ENCODE results near the gene HSD17B3.
"Not testable (repeated sequence)": the region's sequence is repeated elsewhere in the genome, so short reads cannot be mapped to it uniquely, and the experiment has no call there.

HSD17B3 gene

DNA sequence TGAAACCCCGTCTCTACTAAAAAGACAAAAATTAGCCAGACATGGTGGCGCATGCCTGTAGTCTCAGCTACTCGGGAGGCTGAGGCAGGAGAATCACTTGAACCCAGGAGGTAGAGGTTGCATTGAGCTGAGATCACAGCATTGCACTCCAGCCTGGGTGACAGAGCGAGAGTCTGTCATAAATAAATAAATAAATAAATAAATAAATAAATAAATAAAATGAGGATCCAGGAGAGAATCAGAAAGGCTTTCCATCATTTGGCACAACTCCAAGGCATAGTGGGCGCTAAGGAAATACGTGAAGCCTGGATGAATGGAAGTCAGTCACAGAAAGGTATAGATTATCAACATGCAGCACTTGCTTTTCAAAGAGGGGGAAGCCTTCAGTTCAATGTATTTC lies 65.6 kb downstream of the HSD17B3 start:
- not testable (repeated sequence) for DNase-seq (ENCODE audit: low read depth in 2 of 2)

GRCh38 chr9:96232539-96233241 lies 69.3 kb downstream of the HSD17B3 start:
- no peak for DNase-seq (ENCODE audit: low read depth in 2 of 2)

GRCh38 chr9:96232164-96232538 lies 69.8 kb downstream of the HSD17B3 start:
- DNase-seq (ENCODE audit: low read depth in 2 of 2) = no peak

- no peak for DNase-seq (ENCODE audit: low read depth in 2 of 2)
Measured at GRCh38 chr9:96230002-96230401, 72.0 kb downstream of the HSD17B3 start.

- no peak for DNase-seq (ENCODE audit: low read depth in 2 of 2)
Measured at GRCh38 chr9:96222132-96222531, 79.8 kb downstream of the HSD17B3 start.

- DNase-seq (ENCODE audit: low read depth in 2 of 2) = no peak
Measured at GRCh38 chr9:96219900-96220257, 82.1 kb downstream of the HSD17B3 start.

GRCh38 chr9:96219026-96219899 lies 82.7 kb downstream of the HSD17B3 start:
- DNase-seq (ENCODE audit: low read depth in 2 of 2) = peak; percentile 14 to 28

DNA sequence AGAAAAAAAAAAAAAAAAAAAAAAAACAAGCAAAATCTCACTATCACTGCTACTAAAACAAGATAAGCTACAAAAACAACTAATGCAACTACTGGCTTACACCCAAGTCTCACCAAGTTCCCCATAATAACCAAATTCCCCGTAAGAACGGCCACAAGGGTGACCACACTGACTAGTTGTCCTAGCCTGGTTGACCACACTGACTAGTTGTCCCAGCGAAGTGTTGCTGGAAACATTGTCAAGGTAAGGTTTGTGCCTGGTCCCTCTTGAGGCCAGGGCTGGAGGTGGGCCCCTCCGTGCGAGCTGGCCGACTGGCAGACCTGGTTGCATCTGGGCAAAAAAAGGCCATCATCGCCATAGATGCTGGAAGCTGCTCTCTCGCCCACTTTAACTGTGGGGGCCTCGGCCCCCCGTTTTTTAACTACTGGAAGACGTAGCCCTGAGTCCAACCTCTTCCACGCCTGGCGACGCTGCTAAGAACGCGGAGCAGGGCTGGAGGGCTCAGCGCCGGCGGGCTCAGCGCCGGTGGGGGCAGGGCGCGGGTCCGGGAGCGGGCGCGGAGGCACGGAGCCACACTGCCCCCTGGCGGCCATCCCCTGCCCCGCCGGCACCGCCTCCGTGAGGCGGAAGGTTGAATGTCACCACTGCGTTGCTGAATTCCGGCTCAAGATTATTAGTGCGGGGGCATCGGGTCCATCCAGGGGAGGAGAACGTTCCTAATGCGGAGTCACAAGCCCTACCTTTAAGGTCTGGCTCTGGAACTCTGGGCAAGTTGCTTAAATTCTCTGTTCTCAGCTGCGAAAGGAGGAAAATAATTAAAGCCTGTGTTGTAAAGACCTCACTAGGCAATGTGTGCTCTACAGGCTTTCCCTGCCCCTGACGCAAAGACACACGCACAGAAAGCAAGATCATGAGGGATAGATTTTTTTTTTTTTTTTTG lies 84.0 kb downstream of the HSD17B3 start:
- peak; percentile 70 to 72 for DNase-seq (ENCODE audit: low read depth in 2 of 2)

- no peak for DNase-seq (ENCODE audit: low read depth in 2 of 2)
Measured at GRCh38 chr9:96217294-96217707, 84.7 kb downstream of the HSD17B3 start.

DNA sequence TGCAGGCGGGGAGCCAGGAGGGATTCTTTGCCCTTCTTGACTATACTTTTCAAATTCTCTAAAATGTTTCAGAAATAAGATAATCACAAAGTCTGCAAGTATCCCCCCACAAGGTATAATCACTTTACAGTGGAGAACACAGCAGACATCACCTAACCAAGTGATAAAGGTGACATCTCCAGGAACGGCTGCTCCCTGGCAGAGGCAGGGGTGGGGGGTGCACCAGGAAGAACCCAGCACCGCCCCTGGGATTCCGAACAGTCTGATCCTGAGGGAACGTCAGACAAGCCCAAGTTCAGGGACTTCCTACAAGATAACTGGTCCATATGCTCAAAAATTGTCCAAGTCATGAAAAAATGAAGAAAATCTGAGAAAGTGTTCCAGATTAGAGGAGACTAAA lies 85.4 kb downstream of the HSD17B3 start:
- DNase-seq (ENCODE audit: low read depth in 2 of 2) = no peak

DNA sequence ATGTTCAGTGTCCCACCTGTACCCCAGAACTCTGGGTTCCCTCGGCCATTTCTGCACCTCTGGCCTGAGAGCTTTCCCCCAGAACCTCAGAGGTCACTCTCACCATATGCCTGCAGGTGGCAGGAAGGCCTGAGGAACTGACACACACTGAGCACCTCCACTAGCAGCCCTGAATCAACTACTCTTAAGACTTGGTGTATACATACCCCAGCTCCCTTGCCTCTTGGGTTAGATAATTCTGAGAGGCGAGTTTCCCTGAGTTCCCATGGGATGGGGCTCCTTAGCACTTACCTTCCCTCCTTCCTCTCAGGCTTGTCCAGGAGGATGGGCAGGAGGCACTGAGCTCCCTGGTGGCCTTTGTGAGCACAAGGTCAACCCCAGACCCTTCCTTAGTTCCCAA lies 86.1 kb downstream of the HSD17B3 start:
- DNase-seq (ENCODE audit: low read depth in 2 of 2) = no peak

GRCh38 chr9:96214635-96215034 lies 87.3 kb downstream of the HSD17B3 start:
- no peak for DNase-seq (ENCODE audit: low read depth in 2 of 2)

- DNase-seq (ENCODE audit: low read depth in 2 of 2) = no peak
Measured at GRCh38 chr9:96209407-96210271, 92.3 kb downstream of the HSD17B3 start.

- no peak for DNase-seq (ENCODE audit: low read depth in 2 of 2)
Measured at GRCh38 chr9:96206156-96206751, 95.7 kb downstream of the HSD17B3 start.

DNA sequence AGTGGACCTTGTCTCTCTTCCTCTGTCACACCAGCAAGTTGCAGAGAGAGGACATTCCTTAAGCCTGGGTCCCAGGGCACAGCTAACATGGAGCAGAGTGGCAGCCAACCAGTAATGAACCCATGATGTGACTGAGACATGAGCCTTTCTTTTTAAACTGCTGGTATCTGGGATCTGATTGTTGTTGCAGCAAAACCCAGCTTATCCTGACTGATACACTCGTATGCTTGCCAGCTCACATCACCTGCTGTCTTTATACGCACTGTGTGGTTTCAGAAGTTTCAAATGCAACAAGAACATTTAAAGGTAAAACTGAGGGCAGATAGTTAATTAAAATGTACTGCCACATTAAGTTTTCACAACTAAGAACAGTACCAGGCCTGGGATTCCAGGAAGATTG lies 97.1 kb downstream of the HSD17B3 start:
- DNase-seq (ENCODE audit: low read depth in 2 of 2) = no peak

GRCh38 chr9:96203867-96204501 lies 98.0 kb downstream of the HSD17B3 start:
- DNase-seq (ENCODE audit: low read depth in 2 of 2) = no peak

- DNase-seq (ENCODE audit: low read depth in 2 of 2) = no peak
Measured at GRCh38 chr9:96202971-96203780, 98.8 kb downstream of the HSD17B3 start.

DNA sequence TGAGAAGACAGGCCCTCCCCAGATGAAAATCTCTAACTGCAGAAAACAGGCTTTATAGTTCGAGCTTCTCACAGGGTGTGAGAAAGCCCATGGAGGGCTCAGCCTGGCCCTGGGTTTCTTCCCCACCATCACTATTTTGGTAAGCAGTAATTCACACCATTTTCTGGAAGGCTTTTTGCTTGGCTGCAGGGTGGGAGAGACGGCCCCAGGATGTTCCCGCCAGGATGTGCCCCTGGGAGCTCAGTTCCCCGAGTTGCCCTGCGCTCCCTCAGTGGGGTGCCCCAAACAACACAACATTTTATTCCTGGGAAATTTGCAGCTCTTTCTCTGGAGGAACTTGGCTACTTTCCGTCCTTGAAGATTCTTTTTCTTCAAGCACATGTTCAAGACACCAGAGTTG lies 100.8 kb downstream of the HSD17B3 start:
- DNase-seq (ENCODE audit: low read depth in 2 of 2) = no peak

GRCh38 chr9:96199006-96199405 lies 103.0 kb downstream of the HSD17B3 start:
- DNase-seq (ENCODE audit: low read depth in 2 of 2) = no peak

Data from stimulated activated CD8-positive, alpha-beta memory T cell treated with anti-CD3 and anti-CD28 coated beads, Interleukin-2, amount 100 ng/mL, for 48 hours (primary cell).